ENCODE results near the gene AP3S2.
"Not testable (repeated sequence)": the region's sequence is repeated elsewhere in the genome, so short reads cannot be mapped to it uniquely, and the experiment has no call there.

Gene AP3S2

GRCh38 chr15:89893696-89894447 is at the start of gene AP3S2:
TSS of gene AP3S2 (minus strand) at chr15:89893994. CDS start at chr15:89893949, 45 bp downstream.
- Histone ChIP-seq H3K36me3 (ENCODE audit: insufficient read depth, low read length) (peaks cover 2% of the 10 kb centered on the region; the same call in 1 of the 2 replicates), H3K4me1 (ENCODE audit: insufficient read depth, low read length, poor library complexity, severe bottlenecking) (peaks cover 28% of the 10 kb centered on the region), H2AFZ (ENCODE audit: low read length) (peak within 1 kb of the TSS; percentile 99), H3K4me2 (ENCODE audit: low read depth, low read length, poor library complexity, severe bottlenecking) (peak within 1 kb of the TSS; percentile 93), H3K9ac (ENCODE audit: low read depth, low read length, poor library complexity, severe bottlenecking) (peak within 1 kb of the TSS; percentile 90), H3K79me2 (ENCODE audit: insufficient read depth, low read length) (peaks cover 25% of the 10 kb centered on the region), H4K20me1 (ENCODE audit: insufficient read depth, low read length, poor library complexity, severe bottlenecking) (peaks cover 10% of the 10 kb centered on the region), H3K9me3 (ENCODE audit: insufficient read depth, low read depth, low read length) (no peaks in the 10 kb centered on the region), H3K27me3 (ENCODE audit: insufficient read depth, low read length, poor library complexity, severe bottlenecking) (no peaks in the 10 kb centered on the region), H3K9me2 (replicated peaks; ENCODE audit: low read depth, low read length) (no peaks in the 10 kb centered on the region), H3K4me3 (ENCODE audit: low read length, poor library complexity, severe bottlenecking) (peak within 1 kb of the TSS; percentile 93), H3F3A (ENCODE audit: low read depth) (0 out of 2 replicates have a peak, but pooled peaks cover 4% of the 10 kb centered on the region)
- TF ChIP-seq EZH2phosphoT487 (IDR thresholded peaks at IDR 0.05; ENCODE audit: borderline replicate concordance) (no peak), CTCF (conservative IDR thresholded peaks at IDR 0.05; ENCODE audit: low read length) (no peak)

GRCh38 chr15:89939910-89940309 is 46.1 kb upstream of the AP3S2 start:
- H3K4me1 ChIP-seq (ENCODE audit: insufficient read depth, low read length, poor library complexity, severe bottlenecking): peaks cover 20% of the 10 kb centered on the region

GRCh38 chr15:89939377-89939776 is 45.6 kb upstream of the AP3S2 start:
- not testable (repeated sequence) for H3K79me2 ChIP-seq (ENCODE audit: insufficient read depth, low read length); H3K9me2 ChIP-seq (replicated peaks; ENCODE audit: low read depth, low read length); H3K9ac ChIP-seq (ENCODE audit: low read depth, low read length, poor library complexity, severe bottlenecking); H3K4me3 ChIP-seq (ENCODE audit: low read length, poor library complexity, severe bottlenecking); H3K36me3 ChIP-seq (ENCODE audit: insufficient read depth, low read length); H3K27me3 ChIP-seq (ENCODE audit: insufficient read depth, low read length, poor library complexity, severe bottlenecking); H3K9me3 ChIP-seq (ENCODE audit: insufficient read depth, low read depth, low read length); H4K20me1 ChIP-seq (ENCODE audit: insufficient read depth, low read length, poor library complexity, severe bottlenecking); H3F3A ChIP-seq (ENCODE audit: low read depth); H3K4me2 ChIP-seq (ENCODE audit: low read depth, low read length, poor library complexity, severe bottlenecking); H2AFZ ChIP-seq (ENCODE audit: low read length)
- peaks cover 20% of the 10 kb centered on the region for H3K4me1 ChIP-seq (ENCODE audit: insufficient read depth, low read length, poor library complexity, severe bottlenecking)

More at GRCh38 chr15:89939910-89940309, 46.1 kb upstream of the AP3S2 start:
- Histone ChIP-seq H3K9me3 (ENCODE audit: insufficient read depth, low read depth, low read length) (no peaks in the 10 kb centered on the region), H4K20me1 (ENCODE audit: insufficient read depth, low read length, poor library complexity, severe bottlenecking) (no peaks in the 10 kb centered on the region), H3K36me3 (ENCODE audit: insufficient read depth, low read length) (no peaks in the 10 kb centered on the region), H3K9ac (ENCODE audit: low read depth, low read length, poor library complexity, severe bottlenecking) (no peak overlapping the region), H3K9me2 (replicated peaks; ENCODE audit: low read depth, low read length) (no peaks in the 10 kb centered on the region), H3K79me2 (ENCODE audit: insufficient read depth, low read length) (no peaks in the 10 kb centered on the region), H3F3A (ENCODE audit: low read depth) (no peaks in the 10 kb centered on the region), H3K4me3 (ENCODE audit: low read length, poor library complexity, severe bottlenecking) (no peak overlapping the region), H2AFZ (ENCODE audit: low read length) (no peak overlapping the region), H3K27me3 (ENCODE audit: insufficient read depth, low read length, poor library complexity, severe bottlenecking) (no peaks in the 10 kb centered on the region), H3K4me2 (ENCODE audit: low read depth, low read length, poor library complexity, severe bottlenecking) (no peak overlapping the region)
- no peak for TF ChIP-seq CTCF (conservative IDR thresholded peaks at IDR 0.05; ENCODE audit: low read length)
- TF ChIP-seq EZH2phosphoT487 (IDR thresholded peaks at IDR 0.05; ENCODE audit: borderline replicate concordance): no peak

Measured in Loucy (cell line).